H1 (cell line): ENCODE measurements around the gene KRTAP20-4. TPM values are rescaled to one million over a fixed set of nuclear protein-coding genes. Genes with fewer than 3 reads are reported as not detected.

Experiments
- CTCF ChIA-PET: fragments of 300-600 bp; sonication (Branson Sonifier 250); formaldehyde crosslinking; loops from one replicate; lab custom pipeline; 2021; ENCODE audit not compliant: partially characterized antibody; lab: Charles Lee
- POLR2A ChIA-PET: fragments of 300-600 bp; sonication (Branson Sonifier 250); formaldehyde crosslinking; loops from one replicate; lab custom pipeline; 2021; ENCODE audit warnings: inconsistent platforms; ENCODE audit not compliant: partially characterized antibody; lab: Charles Lee
- DNase-seq, 2 experiments: peaks; one replicate each; pipeline versions ENCODE4 v3.0.0 to v3.0.0-alpha.2; 2010 to 2022; ENCODE audit warnings: low spot score in 2 of 2, low read depth in 1 of 2, mixed read lengths in 1 of 2
- FAIRE-seq: peaks from 2 replicates; lab custom pipeline; 2011; peaks lifted over from hg19 to GRCh38; lab: Jason Lieb, UNC
- H2AFZ ChIP-seq: 2 replicates; pipeline ENCODE4 v1.8.1; 2012; ENCODE audit warnings: low read length, inconsistent platforms
- H2AK5ac ChIP-seq: 2 replicates; pipeline ENCODE4 v1.6.1; 2013; ENCODE audit warnings: low read depth, low read length
- H2BK120ac ChIP-seq: replicated peaks from 2 replicates; pipeline ENCODE3; 2013; ENCODE audit warnings: low read depth, low read length, inconsistent platforms
- H2BK12ac ChIP-seq: 2 replicates; pipeline ENCODE4 v1.6.1; 2013; ENCODE audit warnings: low read depth, low read length
- H2BK15ac ChIP-seq: 2 replicates; pipeline ENCODE4 v1.6.1; 2013; ENCODE audit warnings: low read length
- H2BK20ac ChIP-seq: 2 replicates; pipeline ENCODE4 v1.6.1; 2013; ENCODE audit warnings: low read length
- H2BK5ac ChIP-seq: 2 replicates; pipeline ENCODE4 v1.6.1; 2013; ENCODE audit warnings: low read depth, low read length
- H3K14ac ChIP-seq: 2 replicates; pipeline ENCODE4 v1.6.1; 2013; ENCODE audit warnings: inconsistent platforms; ENCODE audit not compliant: insufficient read length
- H3K18ac ChIP-seq: 2 replicates; pipeline ENCODE4 v1.6.1; 2013; ENCODE audit warnings: low read length; ENCODE audit errors: extremely low read depth
- H3K23ac ChIP-seq: 2 replicates; pipeline ENCODE4 v1.6.1; 2013; ENCODE audit warnings: inconsistent platforms; ENCODE audit not compliant: insufficient read length
- H3K23me2 ChIP-seq: 2 replicates; pipeline ENCODE4 v1.6.1; 2013; ENCODE audit warnings: low read depth, low read length
- H3K27ac ChIP-seq: 2 replicates; pipeline ENCODE4 v1.6.1; 2011; ENCODE audit warnings: low read depth, low read length, inconsistent platforms
- H3K27me3 ChIP-seq, 4 experiments: replicated peaks in 1 of 4; 1 replicate in 1 of 4; 2 replicates in 3 of 4; pipeline versions ENCODE4 v1.6.1 to v1.8.1; 2011 to 2013; ENCODE audit warnings: low read length in 3 of 4, mild to moderate bottlenecking in 3 of 4, inconsistent platforms in 2 of 4, mixed read lengths in 2 of 4, moderate library complexity in 1 of 4; ENCODE audit not compliant: control insufficient read depth in 3 of 4, insufficient read depth in 3 of 4; ENCODE audit errors: extremely low read depth in 1 of 4
- H3K36me3 ChIP-seq, 4 experiments: 2 replicates each; pipeline versions ENCODE4 v1.6.1 to v1.8.1; 2011 to 2013; ENCODE audit warnings: mild to moderate bottlenecking in 4 of 4, low read length in 3 of 4, moderate library complexity in 2 of 4, control low read depth in 1 of 4, inconsistent platforms in 1 of 4; ENCODE audit not compliant: insufficient read depth in 4 of 4, control insufficient read depth in 2 of 4
- H3K4ac ChIP-seq: replicated peaks from 2 replicates; pipeline ENCODE3; 2013; ENCODE audit warnings: low read length, low read depth, mixed read lengths, inconsistent platforms; ENCODE audit not compliant: insufficient read length
- H3K4me1 ChIP-seq, 4 experiments: replicated peaks in 1 of 4; 1 replicate in 1 of 4; 2 replicates in 3 of 4; pipeline versions ENCODE4 v1.6.1 to v1.8.1; 2011 to 2013; ENCODE audit warnings: low read length in 3 of 4, inconsistent platforms in 2 of 4, mixed read lengths in 1 of 4; ENCODE audit not compliant: insufficient read depth in 4 of 4, control insufficient read depth in 3 of 4
- H3K4me2 ChIP-seq, 2 experiments: 2 replicates each; pipeline versions ENCODE4 v1.6.1 to v1.8.1; 2011 to 2013; ENCODE audit warnings: low read depth in 2 of 2, low read length in 2 of 2, control low read depth in 1 of 2, inconsistent platforms in 1 of 2, mild to moderate bottlenecking in 1 of 2; ENCODE audit not compliant: insufficient read depth in 1 of 2
- H3K4me3 ChIP-seq, 4 experiments: fragments of 200-600, 300-600 bp in 1 of 4; sonication (generic), shearing (Covaris generic), sonication (Bioruptor Twin) in 1 of 4; 2 replicates each; pipeline versions ENCODE4 v1.5.1 to v1.8.1; 2011 to 2016; ENCODE audit warnings: low read length in 4 of 4, low read depth in 3 of 4, control low read depth in 2 of 4, inconsistent platforms in 2 of 4, mild to moderate bottlenecking in 2 of 4, mixed read lengths in 1 of 4, moderate library complexity in 1 of 4; ENCODE audit not compliant: insufficient read depth in 2 of 4; ENCODE audit errors: extremely low read depth in 1 of 4
- H3K56ac ChIP-seq: replicated peaks from 2 replicates; pipeline ENCODE3; 2013; ENCODE audit warnings: low read depth, mild to moderate bottlenecking, mixed read lengths, low read length, inconsistent platforms; ENCODE audit not compliant: insufficient read length
- H3K79me1 ChIP-seq: 2 replicates; pipeline ENCODE4 v1.6.1; 2013; ENCODE audit warnings: low read depth, low read length, control low read depth
- H3K79me2 ChIP-seq, 2 experiments: 2 replicates each; pipeline versions ENCODE4 v1.6.1 to v1.8.1; 2012 to 2013; ENCODE audit warnings: low read length in 2 of 2, mild to moderate bottlenecking in 2 of 2, inconsistent platforms in 1 of 2; ENCODE audit not compliant: insufficient read depth in 2 of 2, control insufficient read depth in 1 of 2
- H3K9ac ChIP-seq, 4 experiments: replicated peaks in 1 of 4; 1 replicate in 1 of 4; 2 replicates in 3 of 4; pipeline versions ENCODE4 v1.6.1 to v1.8.1; 2011 to 2013; ENCODE audit warnings: low read depth in 3 of 4, low read length in 3 of 4, control low read depth in 2 of 4, mild to moderate bottlenecking in 2 of 4, moderate library complexity in 2 of 4, inconsistent platforms in 1 of 4; ENCODE audit errors: extremely low read depth in 1 of 4
- H3K9me3 ChIP-seq, 2 experiments: 2 replicates each; pipeline versions ENCODE4 v1.6.1 to v1.8.1; 2012 to 2013; ENCODE audit warnings: mild to moderate bottlenecking in 2 of 2, moderate library complexity in 2 of 2, control low read depth in 1 of 2, inconsistent platforms in 1 of 2, low read depth in 1 of 2, low read length in 1 of 2, mixed read lengths in 1 of 2; ENCODE audit not compliant: insufficient read depth in 2 of 2
- H4K20me1 ChIP-seq, 2 experiments: replicated peaks in 1 of 2; 2 replicates each; pipeline versions ENCODE3 to v1.8.1; 2011 to 2013; ENCODE audit warnings: inconsistent platforms in 2 of 2, low read length in 2 of 2, mild to moderate bottlenecking in 1 of 2; ENCODE audit not compliant: insufficient read depth in 2 of 2, control insufficient read depth in 1 of 2
- H4K5ac ChIP-seq: 2 replicates; pipeline ENCODE4 v1.6.1; 2013; ENCODE audit warnings: low read length, low read depth, mixed read lengths, inconsistent platforms; ENCODE audit not compliant: insufficient read length
- H4K8ac ChIP-seq: 2 replicates; pipeline ENCODE4 v1.8.0; 2013; ENCODE audit warnings: mild to moderate bottlenecking, moderate library complexity, low read length, inconsistent platforms; ENCODE audit not compliant: insufficient read depth; ENCODE audit errors: extremely low read depth
- H4K91ac ChIP-seq: replicated peaks from 2 replicates; pipeline ENCODE3; 2013; ENCODE audit warnings: low read length, mixed read lengths, inconsistent platforms; ENCODE audit not compliant: insufficient read length
- BRCA1 ChIP-seq: IDR thresholded peaks from 2 replicates; pipeline ENCODE4 v1.6.1; 2012; ENCODE audit warnings: low read depth, low read length, improper control_type of control experiment
- CEBPB ChIP-seq: IDR thresholded peaks from 2 replicates; pipeline ENCODE4 v1.6.1; 2012; ENCODE audit warnings: low read depth, low read length
- CTBP2 ChIP-seq: IDR thresholded peaks from 2 replicates; pipeline ENCODE4 v1.7.0; 2011; ENCODE audit warnings: borderline replicate concordance, mild to moderate bottlenecking, moderate library complexity, mixed read lengths, low read length; ENCODE audit not compliant: insufficient read depth, insufficient read length
- GTF2F1 ChIP-seq: IDR thresholded peaks from 2 replicates; pipeline ENCODE4 v1.6.1; 2012; ENCODE audit warnings: low read depth, low read length, improper control_type of control experiment, borderline replicate concordance
- HDAC6 ChIP-seq: IDR thresholded peaks from one replicate; pipeline ENCODE4 v1.7.1; 2012; ENCODE audit warnings: low read depth, mild to moderate bottlenecking, inconsistent platforms, low read length, moderate library complexity
- JUN ChIP-seq: IDR thresholded peaks from 2 replicates; pipeline ENCODE4 v1.6.1; 2011; ENCODE audit warnings: low read depth, mild to moderate bottlenecking, improper control_type of control experiment, low read length
- JUND ChIP-seq: IDR thresholded peaks from 2 replicates; pipeline ENCODE4 v1.6.1; 2011; ENCODE audit warnings: mild to moderate bottlenecking, improper control_type of control experiment, low read length
- KDM5A ChIP-seq: fragments of 200-600 bp; IDR thresholded peaks from 2 replicates; pipeline ENCODE4 v1.7.1; 2012; ENCODE audit warnings: mild to moderate bottlenecking, low read length, inconsistent platforms, mixed read lengths
- NRF1 ChIP-seq: IDR thresholded peaks from 2 replicates; pipeline ENCODE4 v1.6.1; 2011; ENCODE audit warnings: mild to moderate bottlenecking, low read depth, low read length, improper control_type of control experiment
- PHF8 ChIP-seq: fragments of 200-600 bp; sonication (generic); conservative IDR thresholded peaks from 2 replicates; pipeline ENCODE4 v1.7.1; 2012; ENCODE audit warnings: low read depth, mild to moderate bottlenecking, inconsistent platforms, low read length, moderate library complexity
- POLR2AphosphoS5 ChIP-seq: IDR thresholded peaks from 2 replicates; pipeline ENCODE4 v1.6.1; 2011; ENCODE audit warnings: low read depth, low read length
- SIN3A ChIP-seq, 2 experiments: IDR thresholded peaks in 1 of 2; conservative IDR thresholded peaks in 1 of 2; 2 replicates each; pipeline ENCODE4 v1.6.1; 2011 to 2012; ENCODE audit warnings: low read length in 2 of 2, improper control_type of control experiment in 1 of 2, low read depth in 1 of 2, mild to moderate bottlenecking in 1 of 2
- SP1 ChIP-seq: IDR thresholded peaks from 2 replicates; pipeline ENCODE4 v1.6.1; 2011; ENCODE audit warnings: low read depth, low read length
- SP2 ChIP-seq: IDR thresholded peaks from 2 replicates; pipeline ENCODE4 v1.6.1; 2012; ENCODE audit warnings: mild to moderate bottlenecking, low read length, inconsistent platforms
- SRF ChIP-seq: IDR thresholded peaks from 2 replicates; pipeline ENCODE4 v1.6.1; 2011; ENCODE audit warnings: mild to moderate bottlenecking, low read depth, low read length, moderate library complexity
- SUZ12 ChIP-seq: fragments of 200-600 bp; sonication (generic); IDR thresholded peaks from 2 replicates; pipeline ENCODE4 v1.6.1; 2012; ENCODE audit warnings: mild to moderate bottlenecking, inconsistent platforms, low read length, moderate library complexity, mixed read lengths
- whole genome bisulfite sequencing, 2 experiments: shearing (Covaris generic) in 1 of 2; methylation state at CpG; one replicate each; pipeline versions ENCODE4 v1.1.6 to v1.1.7; 2013 to 2015; ENCODE audit warnings: low lambda C conversion rate in 2 of 2, mixed read lengths in 2 of 2, inconsistent platforms in 1 of 2, low coverage in 1 of 2, missing lambda C conversion rate in 1 of 2; ENCODE audit not compliant: insufficient replicate concordance in 2 of 2, insufficient coverage in 1 of 2, insufficient read length in 1 of 2; ENCODE audit errors: extremely low coverage in 1 of 2, missing lambda C conversion rate in 1 of 2; 5-methylcytosine and 5-hydroxymethylcytosine counted together
- polyA plus RNA-seq, 7 experiments: library from polyadenylated mRNA; depleted of rRNA in 3 of 7; stranded (reverse) in 5 of 7; unstranded in 2 of 7; fragments of >200 nt in 5 of 7; fragments of 200-250 nt in 2 of 7; gene quantifications; 1 replicate in 5 of 7; 2 replicates in 1 of 7; 4 replicates in 1 of 7; pipeline versions ENCODE4 v1.2.1 to v1.2.3, GENCODE V29; 2011 to 2013; ENCODE audit warnings: missing spikeins in 2 of 7, mixed read lengths in 2 of 7
- total RNA-seq: library from RNA; stranded (reverse); fragmentation: NEBNext Ultra II Directional; extraction: Animal tissue kit (Norgen Biotek cat#: 25700); gene quantifications from 2 replicates; pipeline ENCODE4 v1.2.1, GENCODE V29; 2021

The KRTAP20-4 gene
- total and polyA plus RNA-seq, 2 of the 8 experiments (the other 6 are each of a cell fraction or from before 2014, with no cell fraction given) = not detected

DNA sequence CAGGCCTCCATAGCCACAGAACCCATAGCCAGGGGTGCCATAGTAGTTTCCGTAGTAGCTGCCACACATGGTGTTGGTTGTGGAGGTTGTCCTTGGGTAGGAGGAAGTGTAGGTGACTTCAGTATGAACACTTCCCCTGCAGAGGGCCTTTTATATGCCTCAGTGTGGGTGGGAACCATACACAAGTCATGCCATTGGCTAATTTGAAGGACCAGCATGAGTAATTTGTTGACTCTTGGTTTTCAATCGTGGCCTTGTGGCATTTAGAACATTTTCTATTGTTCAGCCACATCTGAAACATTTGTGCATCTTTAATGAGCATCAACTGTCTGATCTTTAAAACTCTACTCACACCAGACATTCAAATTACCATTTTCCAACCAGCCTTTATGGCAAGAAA, 6.6 kb upstream of the KRTAP20-4 start, which contains the start of gene KRTAP6-1:
Gene KRTAP6-1, minus strand, starts transcription at position 95 of the 400 bp plus-strand sequence. Its CDS starts 26 bp downstream, at position 69.
- Histone ChIP-seq H3K79me1 (no peaks in the 10 kb centered on the region), H2BK20ac (no peak within 1 kb of the TSS), H2BK5ac (no peak within 1 kb of the TSS), H3K56ac (no peak within 1 kb of the TSS), H4K8ac (no peak within 1 kb of the TSS; the same call in 1 of the 2 replicates), H2AK5ac (no peak within 1 kb of the TSS), H4K5ac (no peak within 1 kb of the TSS), H3K23ac (no peak within 1 kb of the TSS), H2AFZ (no peak within 1 kb of the TSS), H3K23me2 (no peaks in the 10 kb centered on the region; the same call in 1 of the 2 replicates), H3K4ac (no peak within 1 kb of the TSS), H3K27ac (no peak within 1 kb of the TSS), H3K36me3 (no peaks in the 10 kb centered on the region), H3K14ac (no peak within 1 kb of the TSS), H3K9ac (no peak within 1 kb of the TSS), H3K27me3 (no peaks in the 10 kb centered on the region), H3K9me3 (no peaks in the 10 kb centered on the region; a peak in 1 of 4 replicates), H2BK120ac (no peak within 1 kb of the TSS), H3K4me2 (no peak within 1 kb of the TSS), H2BK15ac (no peak within 1 kb of the TSS), H3K4me1 (no peaks in the 10 kb centered on the region), H3K18ac (no peak within 1 kb of the TSS), H3K4me3 (no peak within 1 kb of the TSS), H4K20me1 (no peaks in the 10 kb centered on the region), H2BK12ac (no peak within 1 kb of the TSS), H3K79me2 (no peaks in the 10 kb centered on the region), H4K91ac (no peak within 1 kb of the TSS)
- WGBS, 2 experiments = 86% methylated on average over 2 of the region's 2 CpGs; no CpG with 5 or more reads in 1 of the 2 experiments
- CTCF ChIA-PET = no interaction called here
- FAIRE-seq = no peak
- no peak for DNase-seq
- POLR2A ChIA-PET = no interaction called here
- TF ChIP-seq SP1 (no peak), BRCA1 (no peak), KDM5A (no peak), PHF8 (no peak), NRF1 (no peak), CTBP2 (no peak), GTF2F1 (no peak), JUND (no peak), POLR2AphosphoS5 (no peak), SP2 (no peak), SRF (no peak), SIN3A (conservative IDR thresholded peaks at IDR 0.05 in 1 of 2, IDR thresholded peaks at IDR 0.05 in 1 of 2; ENCODE audit: low read depth in 1 of 2, low read length in 2 of 2) (no peak), JUN (no peak), CEBPB (no peak), HDAC6 (no peak), SUZ12 (no peak)
